Esophagus muscularis mucosa (tissue), 3 donors: ENCODE results near the gene KCNV2.

Experiments used
- POLR2AphosphoS5 ChIP-seq, 2 donors: sonication (generic); formaldehyde crosslinking; IDR thresholded peaks; one replicate each; pipeline ENCODE4 v1.6.1; 2017; ENCODE audit warnings: antibody characterized with exemption in 2 of 2
- TF ChIP-seq, protein P1 (sequence below), 3 experiments: fragments of 200-600 bp in 2 of 3; fragments of 450-650 bp in 1 of 3; sonication (generic) in 2 of 3; IDR thresholded peaks; one replicate each; pipeline ENCODE4 v1.5.1; 2017 to 2019; ENCODE audit warnings: antibody characterized with exemption in 3 of 3, mild to moderate bottlenecking in 2 of 3, moderate library complexity in 1 of 3

DNA sequence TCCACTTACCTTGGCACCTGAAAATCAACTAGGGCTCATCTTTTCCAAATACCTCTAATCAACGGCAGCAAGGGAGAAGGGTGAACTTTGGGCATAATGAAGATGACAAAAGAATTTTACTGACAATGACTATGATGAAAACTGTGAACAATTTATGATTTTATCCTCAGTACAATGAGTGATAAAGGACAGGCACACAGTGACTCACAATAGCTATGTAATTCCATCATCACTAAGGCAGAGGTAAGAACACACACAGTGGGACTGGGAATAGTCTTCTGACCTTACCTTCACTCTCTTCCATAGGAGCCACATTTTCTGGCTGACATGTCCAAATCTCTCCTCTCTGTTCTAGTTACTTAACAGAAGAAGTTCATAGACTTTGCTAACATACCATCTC lies 26.1 kb upstream of the KCNV2 start:
- TF ChIP-seq, protein P1, sequence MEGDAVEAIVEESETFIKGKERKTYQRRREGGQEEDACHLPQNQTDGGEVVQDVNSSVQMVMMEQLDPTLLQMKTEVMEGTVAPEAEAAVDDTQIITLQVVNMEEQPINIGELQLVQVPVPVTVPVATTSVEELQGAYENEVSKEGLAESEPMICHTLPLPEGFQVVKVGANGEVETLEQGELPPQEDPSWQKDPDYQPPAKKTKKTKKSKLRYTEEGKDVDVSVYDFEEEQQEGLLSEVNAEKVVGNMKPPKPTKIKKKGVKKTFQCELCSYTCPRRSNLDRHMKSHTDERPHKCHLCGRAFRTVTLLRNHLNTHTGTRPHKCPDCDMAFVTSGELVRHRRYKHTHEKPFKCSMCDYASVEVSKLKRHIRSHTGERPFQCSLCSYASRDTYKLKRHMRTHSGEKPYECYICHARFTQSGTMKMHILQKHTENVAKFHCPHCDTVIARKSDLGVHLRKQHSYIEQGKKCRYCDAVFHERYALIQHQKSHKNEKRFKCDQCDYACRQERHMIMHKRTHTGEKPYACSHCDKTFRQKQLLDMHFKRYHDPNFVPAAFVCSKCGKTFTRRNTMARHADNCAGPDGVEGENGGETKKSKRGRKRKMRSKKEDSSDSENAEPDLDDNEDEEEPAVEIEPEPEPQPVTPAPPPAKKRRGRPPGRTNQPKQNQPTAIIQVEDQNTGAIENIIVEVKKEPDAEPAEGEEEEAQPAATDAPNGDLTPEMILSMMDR (IDR thresholded peaks at IDR 0.05), result no peak
- TF ChIP-seq POLR2AphosphoS5 (IDR thresholded peaks at IDR 0.05), result no peak
